Thyroid gland (tissue), 4 donors: ENCODE measurements around the gene P4HA2. TPM values are rescaled to one million over a fixed set of nuclear protein-coding genes. Genes with fewer than 3 reads are reported as not detected.
A peak's percentile ranks its signal among the peaks of the same experiment; 100 is the strongest.

Experiments
- DNase-seq, 2 donors: peaks; one replicate each; pipeline ENCODE4 v3.0.0-alpha.2; 2019
- H3K27ac ChIP-seq, 3 donors: fragments of 200-600 bp; sonication (generic); 1 replicate in 2 of 3; 2 replicates in 1 of 3; pipeline ENCODE4 v1.5.1; 2016 to 2019; ENCODE audit warnings: mild to moderate bottlenecking in 1 of 3, moderate library complexity in 1 of 3
- H3K27me3 ChIP-seq: fragments of 200-600 bp; sonication (generic); one replicate; pipeline ENCODE4 v1.5.1; 2019
- H3K36me3 ChIP-seq, 2 donors: fragments of 200-600 bp; sonication (generic); one replicate each; pipeline ENCODE4 v1.5.1; 2016 to 2019
- H3K4me1 ChIP-seq, 2 donors: fragments of 200-600 bp; sonication (generic); one replicate each; pipeline ENCODE4 v1.5.1; 2017 to 2019
- H3K4me3 ChIP-seq, 3 donors: fragments of 200-600 bp; sonication (generic); replicated peaks in 1 of 3; 1 replicate in 2 of 3; 2 replicates in 1 of 3; pipeline ENCODE4 v1.5.1; 2016; ENCODE audit warnings: mild to moderate bottlenecking in 1 of 3
- H3K9me3 ChIP-seq: fragments of 200-600 bp; sonication (generic); one replicate; pipeline ENCODE4 v1.5.1; 2017
- POLR2A ChIP-seq, 2 donors: fragments of 450-650 bp; IDR thresholded peaks; one replicate each; pipeline ENCODE4 v1.6.1; 2017; ENCODE audit warnings: antibody characterized with exemption in 2 of 2, mild to moderate bottlenecking in 2 of 2, moderate library complexity in 1 of 2
- WGBS, 2 donors: methylation state at CpG; one replicate each; pipeline ENCODE4 v1.1.5; 2017; 5-methylcytosine and 5-hydroxymethylcytosine counted together
- intact Hi-C: fragments of 100-400 bp; cut with DNase I; formaldehyde crosslinking; loops from one replicate; pipeline ENCODE4 v1.15.1; 2023
- total RNA-seq, 4 donors: library from RNA; depleted of rRNA; stranded (reverse); fragments of >200 nt; gene quantifications; one replicate each; pipeline ENCODE4 v1.2.3, GENCODE V29; 2016
- TF ChIP-seq, protein P1 (sequence below), 6 experiments: fragments of 200-600 bp in 3 of 6; fragments of 450-650 bp in 3 of 6; sonication (generic) in 3 of 6; IDR thresholded peaks; one replicate each; pipeline ENCODE4 v1.5.1; 2016 to 2019; ENCODE audit warnings: antibody characterized with exemption in 6 of 6, mild to moderate bottlenecking in 2 of 6, inconsistent platforms in 1 of 6, moderate library complexity in 1 of 6

P4HA2 gene
- total RNA-seq, 4 donors from 2014 or later, result 21.3 to 32.0 (median 29.6) TPM

DNA sequence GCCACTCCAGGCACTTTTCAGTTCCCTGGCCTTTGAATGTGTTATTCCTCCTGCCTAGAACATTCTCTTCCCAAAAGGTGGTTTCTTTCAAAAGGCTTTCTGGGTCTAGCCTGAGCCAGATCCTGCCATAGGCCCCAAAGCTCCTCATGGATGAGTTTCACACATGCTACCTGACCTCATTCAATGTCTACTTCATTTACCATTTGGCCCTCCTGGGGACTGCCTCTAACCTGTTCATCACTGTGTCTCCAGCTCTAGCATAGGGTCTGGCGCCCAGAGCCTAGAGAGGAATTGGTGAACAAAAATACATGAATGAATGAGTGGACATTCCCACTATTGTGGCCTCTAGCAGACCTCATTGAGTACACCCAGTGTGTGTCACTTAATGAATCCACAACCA lies 5.4 kb upstream of the P4HA2 start:
- no peak overlapping the region for H3K4me3 ChIP-seq
- DNase-seq, result no peak
- TF ChIP-seq, protein P1, sequence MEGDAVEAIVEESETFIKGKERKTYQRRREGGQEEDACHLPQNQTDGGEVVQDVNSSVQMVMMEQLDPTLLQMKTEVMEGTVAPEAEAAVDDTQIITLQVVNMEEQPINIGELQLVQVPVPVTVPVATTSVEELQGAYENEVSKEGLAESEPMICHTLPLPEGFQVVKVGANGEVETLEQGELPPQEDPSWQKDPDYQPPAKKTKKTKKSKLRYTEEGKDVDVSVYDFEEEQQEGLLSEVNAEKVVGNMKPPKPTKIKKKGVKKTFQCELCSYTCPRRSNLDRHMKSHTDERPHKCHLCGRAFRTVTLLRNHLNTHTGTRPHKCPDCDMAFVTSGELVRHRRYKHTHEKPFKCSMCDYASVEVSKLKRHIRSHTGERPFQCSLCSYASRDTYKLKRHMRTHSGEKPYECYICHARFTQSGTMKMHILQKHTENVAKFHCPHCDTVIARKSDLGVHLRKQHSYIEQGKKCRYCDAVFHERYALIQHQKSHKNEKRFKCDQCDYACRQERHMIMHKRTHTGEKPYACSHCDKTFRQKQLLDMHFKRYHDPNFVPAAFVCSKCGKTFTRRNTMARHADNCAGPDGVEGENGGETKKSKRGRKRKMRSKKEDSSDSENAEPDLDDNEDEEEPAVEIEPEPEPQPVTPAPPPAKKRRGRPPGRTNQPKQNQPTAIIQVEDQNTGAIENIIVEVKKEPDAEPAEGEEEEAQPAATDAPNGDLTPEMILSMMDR (IDR thresholded peaks at IDR 0.05), result no peak
- TF ChIP-seq POLR2A (IDR thresholded peaks at IDR 0.05), result no peak
- H3K4me1 ChIP-seq, result peaks cover 0 to 1% of the 10 kb centered on the region in 2 donors
- intact Hi-C loops, result loop anchor here (10.0 kb wide), 1 partner anchor 272 kb away; no protein-coding TSS in a partner anchor
- no peaks in the 10 kb centered on the region for H3K27me3 ChIP-seq
- WGBS, 2 donors, result 64 to 85% methylated on average over 1 of the region's 1 CpG
- H3K36me3 ChIP-seq, result no peaks in the 10 kb centered on the region
- H3K27ac ChIP-seq, result no peak overlapping the region
- H3K9me3 ChIP-seq, result no peaks in the 10 kb centered on the region

GRCh38 chr5:132232465-132232864 lies 4.8 kb upstream of the P4HA2 start:
- H3K36me3 ChIP-seq, result no peaks in the 10 kb centered on the region
- no peak overlapping the region for H3K4me3 ChIP-seq
- 81 to 85% methylated on average over 3 of the region's 3 CpGs for WGBS, 2 donors
- H3K27ac ChIP-seq, result no peak overlapping the region
- intact Hi-C loops, result loop anchor here (10.0 kb wide), 1 partner anchor 272 kb away; no protein-coding TSS in a partner anchor
- no peaks in the 10 kb centered on the region for H3K9me3 ChIP-seq
- DNase-seq, result no peak
- TF ChIP-seq, protein P1 (IDR thresholded peaks at IDR 0.05), result no peak
- no peak for TF ChIP-seq POLR2A (IDR thresholded peaks at IDR 0.05)
- peaks cover 0 to 4% of the 10 kb centered on the region in 2 donors for H3K4me1 ChIP-seq
- H3K27me3 ChIP-seq, result no peaks in the 10 kb centered on the region

DNA sequence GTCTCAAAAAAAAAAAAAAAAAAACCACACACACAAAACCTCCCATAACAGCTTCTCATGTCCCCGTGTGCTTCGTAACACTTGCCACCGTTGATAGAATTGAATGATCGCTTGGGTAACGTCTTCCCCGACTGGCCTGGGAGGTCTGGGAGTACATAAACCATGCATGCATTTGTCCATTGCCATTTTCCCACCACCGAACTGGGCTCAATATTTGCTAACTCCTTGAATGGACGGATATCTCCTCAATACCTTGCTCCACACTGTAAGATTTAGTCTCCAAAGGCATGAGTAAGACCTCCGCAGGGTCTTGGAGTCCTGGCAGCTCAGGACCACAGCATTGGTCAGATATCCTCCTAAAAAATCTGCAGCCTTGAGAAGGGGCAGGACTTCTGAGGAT lies 3.2 kb upstream of the P4HA2 start:
- intact Hi-C loops, result loop anchor here (10.0 kb wide), 1 partner anchor 274 kb away; no protein-coding TSS in a partner anchor
- no peak overlapping the region for H3K27ac ChIP-seq
- TF ChIP-seq, protein P1 (IDR thresholded peaks at IDR 0.05), result no peak
- TF ChIP-seq POLR2A (IDR thresholded peaks at IDR 0.05), result no peak
- H3K27me3 ChIP-seq, result no peaks in the 10 kb centered on the region
- DNase-seq, result no peak
- WGBS, 2 donors, result 93 to 95% methylated on average over 9 of the region's 9 CpGs
- no peaks in the 10 kb centered on the region for H3K36me3 ChIP-seq
- no peak overlapping the region for H3K4me3 ChIP-seq
- no peaks in the 10 kb centered on the region for H3K9me3 ChIP-seq
- peaks cover 9 to 17% of the 10 kb centered on the region in 2 donors for H3K4me1 ChIP-seq

GRCh38 chr5:132229236-132229635 lies 1.6 kb upstream of the P4HA2 start:
- no peak overlapping the region for H3K27ac ChIP-seq
- peaks cover 23 to 33% of the 10 kb centered on the region in 2 donors for H3K4me1 ChIP-seq
- H3K9me3 ChIP-seq, result no peaks in the 10 kb centered on the region
- intact Hi-C loops, result no loop called here
- 94 to 97% methylated on average over 5 of the region's 5 CpGs for WGBS, 2 donors
- TF ChIP-seq POLR2A (IDR thresholded peaks at IDR 0.05), result no peak
- TF ChIP-seq, protein P1 (IDR thresholded peaks at IDR 0.05), result no peak
- no peak overlapping the region for H3K4me3 ChIP-seq
- no peaks in the 10 kb centered on the region for H3K27me3 ChIP-seq
- DNase-seq, result no peak
- no peaks in the 10 kb centered on the region for H3K36me3 ChIP-seq

GRCh38 chr5:132228241-132229035 lies 785 bp upstream of the P4HA2 start:
- WGBS, 2 donors, result 68 to 73% methylated on average over 20 to 23 of the region's 27 CpGs
- TF ChIP-seq POLR2A (IDR thresholded peaks at IDR 0.05), result no peak
- TF ChIP-seq, protein P1 (IDR thresholded peaks at IDR 0.05), result no peak
- peak in 1 of 2 donors; percentile 16 for DNase-seq
- no peaks in the 10 kb centered on the region for H3K36me3 ChIP-seq
- peaks cover 23 to 41% of the 10 kb centered on the region in 2 donors for H3K4me1 ChIP-seq
- H3K4me3 ChIP-seq, result peak overlapping the region; percentile 62 to 79 (median 71)
- intact Hi-C loops, result no loop called here
- H3K27ac ChIP-seq, result peak overlapping the region; percentile 78 to 91 (median 86)
- no peaks in the 10 kb centered on the region for H3K27me3 ChIP-seq
- H3K9me3 ChIP-seq, result no peaks in the 10 kb centered on the region
